Dendritic cell treated with granulocyte-macrophage colony-stimulating factor and Interleukin-4, amounts not matched to agents 40 ng/mL and 50 ng/mL, for 4 days (primary cell): ENCODE data around the gene ATP6V1E1.
"Not testable (repeated sequence)": the region's sequence is repeated elsewhere in the genome, so short reads cannot be mapped to it uniquely, and the experiment has no call there.

Experiments
- H3K27ac Mint-ChIP-seq: one replicate; pipeline ENCODE4 v1.8.0; 2022; ENCODE audit warnings: mild to moderate bottlenecking, mixed read lengths
- H3K27me3 Mint-ChIP-seq: one replicate; pipeline ENCODE4 v1.8.0; 2022; ENCODE audit warnings: mild to moderate bottlenecking, mixed read lengths
- H3K36me3 Mint-ChIP-seq: one replicate; pipeline ENCODE4 v1.8.0; 2022; ENCODE audit warnings: low read depth, mixed read lengths
- H3K4me1 Mint-ChIP-seq: one replicate; pipeline ENCODE4 v1.8.0; 2022; ENCODE audit warnings: low read depth, mixed read lengths
- H3K4me3 Mint-ChIP-seq: one replicate; pipeline ENCODE4 v1.8.0; 2022; ENCODE audit warnings: mild to moderate bottlenecking, moderate library complexity, mixed read lengths
- H3K9me3 Mint-ChIP-seq: one replicate; pipeline ENCODE4 v1.8.0; 2022; ENCODE audit warnings: mixed read lengths
- intact Hi-C: fragments of 100-400 bp; cut with micrococcal nuclease; formaldehyde crosslinking; loops from one replicate; pipeline ENCODE4 v1.15.0; 2022

Gene ATP6V1E1

DNA sequence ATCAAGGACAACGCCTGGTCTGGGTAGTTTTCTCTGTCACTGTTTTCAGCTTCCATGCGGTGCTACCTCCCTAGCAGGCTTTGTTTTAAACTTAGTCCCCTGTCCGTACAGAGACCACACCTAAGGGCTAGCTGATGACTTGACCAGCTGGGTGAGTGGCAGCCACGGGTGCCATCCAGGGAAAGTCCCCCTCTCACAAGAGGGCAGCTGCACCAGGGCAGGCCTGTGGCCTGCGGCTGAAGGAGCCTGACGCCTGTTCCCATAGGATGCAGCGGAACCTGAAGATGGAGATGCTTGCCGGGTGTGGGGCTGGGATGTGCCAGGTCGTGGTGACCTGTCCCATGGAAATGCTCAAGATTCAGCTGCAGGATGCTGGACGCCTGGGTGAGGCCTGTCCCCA, 45.4 kb downstream of the ATP6V1E1 start:
- no peak overlapping the region for H3K4me3 Mint-ChIP-seq
- intact Hi-C loops = no loop called here
- H3K36me3 Mint-ChIP-seq = no peaks in the 10 kb centered on the region
- H3K27ac Mint-ChIP-seq = no peak overlapping the region
- no peaks in the 10 kb centered on the region for H3K9me3 Mint-ChIP-seq
- H3K4me1 Mint-ChIP-seq = no peaks in the 10 kb centered on the region
- peaks cover 3% of the 10 kb centered on the region for H3K27me3 Mint-ChIP-seq

- Mint-ChIP-seq H3K4me3 (no peak overlapping the region), H3K27me3 (peaks cover 3% of the 10 kb centered on the region), H3K27ac (no peak overlapping the region), H3K9me3 (no peaks in the 10 kb centered on the region), H3K4me1 (no peaks in the 10 kb centered on the region), H3K36me3 (no peaks in the 10 kb centered on the region)
- intact Hi-C loops = no loop called here
These were observed 46.9 kb downstream of the ATP6V1E1 start for GRCh38 chr22:17581631-17582030.

- H3K27me3 Mint-ChIP-seq = peaks cover 3% of the 10 kb centered on the region
- intact Hi-C loops = no loop called here
- no peak overlapping the region for H3K4me3 Mint-ChIP-seq
- no peaks in the 10 kb centered on the region for H3K36me3 Mint-ChIP-seq
- H3K27ac Mint-ChIP-seq = no peak overlapping the region
- H3K9me3 Mint-ChIP-seq = no peaks in the 10 kb centered on the region
- no peaks in the 10 kb centered on the region for H3K4me1 Mint-ChIP-seq
These were observed 47.5 kb downstream of the ATP6V1E1 start for GRCh38 chr22:17581056-17581455.

GRCh38 chr22:17580441-17581031, 48.0 kb downstream of the ATP6V1E1 start:
- H3K27me3 Mint-ChIP-seq = peaks cover 3% of the 10 kb centered on the region
- no peak overlapping the region for H3K4me3 Mint-ChIP-seq
- H3K4me1 Mint-ChIP-seq = no peaks in the 10 kb centered on the region
- intact Hi-C loops = no loop called here
- H3K9me3 Mint-ChIP-seq = no peaks in the 10 kb centered on the region
- no peak overlapping the region for H3K27ac Mint-ChIP-seq
- no peaks in the 10 kb centered on the region for H3K36me3 Mint-ChIP-seq

- no peak overlapping the region for H3K4me3 Mint-ChIP-seq
- no peak overlapping the region for H3K27ac Mint-ChIP-seq
- no peaks in the 10 kb centered on the region for H3K4me1 Mint-ChIP-seq
- H3K27me3 Mint-ChIP-seq = peaks cover 3% of the 10 kb centered on the region
- H3K36me3 Mint-ChIP-seq = no peaks in the 10 kb centered on the region
- intact Hi-C loops = no loop called here
- no peaks in the 10 kb centered on the region for H3K9me3 Mint-ChIP-seq
These were observed 49.0 kb downstream of the ATP6V1E1 start for GRCh38 chr22:17579535-17579981.

GRCh38 chr22:17578136-17578754, 50.3 kb downstream of the ATP6V1E1 start:
- Mint-ChIP-seq H3K4me1 (no peaks in the 10 kb centered on the region), H3K4me3 (no peak overlapping the region), H3K36me3 (no peaks in the 10 kb centered on the region), H3K27me3 (peaks cover 8% of the 10 kb centered on the region), H3K9me3 (no peaks in the 10 kb centered on the region), H3K27ac (no peak overlapping the region)
- intact Hi-C loops = no loop called here

GRCh38 chr22:17576470-17576869, 52.1 kb downstream of the ATP6V1E1 start:
- no peaks in the 10 kb centered on the region for H3K4me1 Mint-ChIP-seq
- no peaks in the 10 kb centered on the region for H3K9me3 Mint-ChIP-seq
- peaks cover 5% of the 10 kb centered on the region for H3K27me3 Mint-ChIP-seq
- H3K27ac Mint-ChIP-seq = no peak overlapping the region
- intact Hi-C loops = no loop called here
- no peaks in the 10 kb centered on the region for H3K36me3 Mint-ChIP-seq
- no peak overlapping the region for H3K4me3 Mint-ChIP-seq

- intact Hi-C loops = no loop called here
- H3K4me3 Mint-ChIP-seq = no peak overlapping the region
- H3K4me1 Mint-ChIP-seq = no peaks in the 10 kb centered on the region
- H3K27me3 Mint-ChIP-seq = peaks cover 5% of the 10 kb centered on the region
- no peaks in the 10 kb centered on the region for H3K36me3 Mint-ChIP-seq
- H3K9me3 Mint-ChIP-seq = no peaks in the 10 kb centered on the region
- H3K27ac Mint-ChIP-seq = no peak overlapping the region
These were observed 52.9 kb downstream of the ATP6V1E1 start for GRCh38 chr22:17575681-17576080.

DNA sequence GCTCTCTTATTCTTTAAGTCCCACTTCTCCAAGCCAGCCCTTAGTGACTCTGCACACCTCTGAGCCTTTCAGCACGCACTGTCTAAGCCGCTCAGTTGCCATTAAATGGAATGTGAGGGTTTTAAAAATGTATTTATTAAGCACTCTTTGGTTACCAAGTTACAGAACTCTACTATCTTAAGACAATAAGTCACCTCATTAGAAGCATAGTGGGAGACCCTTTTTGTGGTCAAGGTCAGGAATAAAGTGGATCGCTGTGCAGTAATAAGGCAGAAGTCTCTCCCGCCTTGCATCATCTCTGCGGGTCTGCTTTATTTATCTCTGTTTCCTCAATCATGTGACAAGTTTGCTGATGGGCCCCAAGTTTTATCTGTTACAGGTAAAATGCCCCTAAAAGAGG, 53.4 kb downstream of the ATP6V1E1 start:
- Mint-ChIP-seq H3K27me3 (peaks cover 5% of the 10 kb centered on the region), H3K36me3 (no peaks in the 10 kb centered on the region), H3K27ac (no peak overlapping the region), H3K4me1 (peaks cover 2% of the 10 kb centered on the region), H3K9me3 (no peaks in the 10 kb centered on the region), H3K4me3 (no peak overlapping the region)
- intact Hi-C loops = no loop called here

DNA sequence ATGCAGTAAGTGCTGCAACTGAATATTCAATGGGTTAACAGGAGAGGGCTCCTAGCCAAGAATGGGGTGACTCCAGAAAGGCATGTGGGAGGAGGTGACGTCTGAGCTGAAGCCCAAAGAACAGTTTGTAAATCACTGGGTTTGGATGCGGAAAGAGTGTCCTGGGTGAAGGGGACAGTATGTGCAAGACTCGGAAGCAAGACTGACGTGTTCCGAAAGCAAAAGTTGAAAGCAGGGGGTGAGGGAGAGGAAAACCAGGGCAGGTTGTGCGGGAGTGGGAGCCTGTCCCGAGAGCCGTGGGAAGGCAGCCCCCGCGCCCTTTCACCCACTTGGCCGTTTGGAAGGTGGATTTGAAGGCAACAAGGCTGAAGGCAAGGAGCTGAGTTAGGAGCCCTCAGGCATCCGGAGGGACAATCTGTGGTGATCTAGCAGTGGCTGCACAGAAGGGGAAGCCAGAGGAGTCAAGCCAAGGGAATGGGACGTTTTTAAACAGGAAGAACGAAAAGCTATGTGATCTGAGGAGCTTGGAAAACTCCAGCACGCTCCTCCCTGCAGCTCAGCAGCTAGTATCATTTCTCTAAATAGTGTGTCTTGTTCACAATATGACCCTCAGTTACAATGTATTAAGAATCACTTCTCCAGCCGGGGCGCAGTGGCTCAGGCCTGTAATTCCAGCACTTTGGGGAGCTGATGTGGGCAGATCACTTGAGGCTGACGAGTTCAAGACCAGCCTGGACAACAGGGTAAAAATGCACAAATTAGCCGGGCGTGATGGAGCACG, 57.5 kb downstream of the ATP6V1E1 start:
- H3K4me3 Mint-ChIP-seq = no peak overlapping the region
- H3K9me3 Mint-ChIP-seq = no peaks in the 10 kb centered on the region
- intact Hi-C loops = no loop called here
- no peak overlapping the region for H3K27ac Mint-ChIP-seq
- H3K27me3 Mint-ChIP-seq = peaks cover 5% of the 10 kb centered on the region
- H3K4me1 Mint-ChIP-seq = peaks cover 5% of the 10 kb centered on the region
- no peaks in the 10 kb centered on the region for H3K36me3 Mint-ChIP-seq

DNA sequence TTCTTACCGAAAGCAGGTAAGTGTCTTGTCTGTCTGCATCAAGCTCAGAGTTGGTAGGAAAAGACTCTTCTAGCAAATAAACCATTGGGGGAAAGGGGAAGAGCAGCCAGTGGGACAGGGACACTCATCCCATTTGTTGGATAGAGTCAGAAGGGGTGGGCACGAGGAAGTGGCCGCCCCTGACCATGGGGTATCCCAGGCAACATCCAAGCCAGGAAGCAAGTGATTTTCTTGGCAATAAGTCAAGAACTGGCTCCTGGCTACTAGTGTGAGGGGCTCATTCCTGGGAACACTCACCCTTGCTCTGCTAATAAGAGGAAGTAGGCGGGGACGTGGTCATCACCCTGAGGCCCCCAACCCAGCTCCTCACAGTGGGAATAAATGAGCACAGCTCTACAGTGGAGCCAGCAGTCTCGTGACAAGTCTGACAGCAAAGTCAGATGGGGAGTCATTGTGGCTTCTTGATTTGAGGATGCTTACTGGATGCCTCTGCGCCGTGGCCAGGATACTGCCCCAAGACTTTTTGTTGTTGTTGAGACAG, 58.5 kb downstream of the ATP6V1E1 start:
- intact Hi-C loops = no loop called here
- H3K9me3 Mint-ChIP-seq = no peaks in the 10 kb centered on the region
- H3K4me1 Mint-ChIP-seq = peaks cover 5% of the 10 kb centered on the region
- H3K27me3 Mint-ChIP-seq = peaks cover 5% of the 10 kb centered on the region
- no peaks in the 10 kb centered on the region for H3K36me3 Mint-ChIP-seq
- H3K4me3 Mint-ChIP-seq = no peak overlapping the region
- H3K27ac Mint-ChIP-seq = no peak overlapping the region

- Mint-ChIP-seq H3K36me3 (no peaks in the 10 kb centered on the region), H3K27ac (no peak overlapping the region), H3K27me3 (peaks cover 2% of the 10 kb centered on the region), H3K4me1 (peaks cover 5% of the 10 kb centered on the region), H3K9me3 (no peaks in the 10 kb centered on the region), H3K4me3 (no peak overlapping the region)
- intact Hi-C loops = no loop called here
These were observed 61.8 kb downstream of the ATP6V1E1 start for GRCh38 chr22:17566776-17567175.

DNA sequence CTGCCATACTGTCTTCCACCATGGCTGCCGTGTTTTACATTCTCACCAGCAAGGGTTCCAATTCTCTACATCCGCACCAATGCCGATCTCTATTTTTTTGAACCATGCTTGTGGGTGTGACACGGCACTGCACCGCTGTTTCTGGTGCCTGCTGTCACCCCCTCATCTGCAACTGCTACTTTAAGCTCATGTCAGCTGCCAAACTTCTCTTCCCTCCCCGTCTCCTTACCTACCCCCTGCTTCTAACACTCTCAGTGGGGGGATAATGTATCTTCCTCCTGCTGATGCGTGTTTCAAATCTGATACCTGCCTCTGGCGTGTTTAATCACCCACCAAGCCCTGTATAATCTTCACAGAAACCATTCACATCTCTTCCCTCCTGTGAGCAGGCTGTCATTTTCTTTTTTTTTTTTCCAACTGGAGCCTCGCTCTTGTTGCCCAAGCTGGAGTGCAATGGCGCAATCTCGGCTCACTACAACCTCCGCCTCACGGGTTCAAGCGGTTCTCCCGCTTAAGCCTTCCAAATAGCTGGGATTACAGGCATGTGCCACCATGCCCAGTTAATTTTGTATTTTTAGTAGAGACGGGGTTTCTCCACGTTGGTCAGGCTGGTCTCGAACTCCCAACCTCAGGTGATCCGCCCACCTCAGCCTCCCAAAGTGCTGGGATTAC, 62.4 kb downstream of the ATP6V1E1 start:
- H3K36me3 Mint-ChIP-seq, H3K9me3 Mint-ChIP-seq, H3K4me1 Mint-ChIP-seq, H3K4me3 Mint-ChIP-seq, H3K27ac Mint-ChIP-seq, intact Hi-C loops, H3K27me3 Mint-ChIP-seq: not testable (repeated sequence)

- H3K4me1 Mint-ChIP-seq = no peaks in the 10 kb centered on the region
- peaks cover 5% of the 10 kb centered on the region for H3K27me3 Mint-ChIP-seq
- H3K4me3 Mint-ChIP-seq = no peak overlapping the region
- no peaks in the 10 kb centered on the region for H3K9me3 Mint-ChIP-seq
- no peaks in the 10 kb centered on the region for H3K36me3 Mint-ChIP-seq
- intact Hi-C loops = no loop called here
- no peak overlapping the region for H3K27ac Mint-ChIP-seq
These were observed 64.6 kb downstream of the ATP6V1E1 start for GRCh38 chr22:17563936-17564391.
